Measurements from ENCODE around the gene PAK1.

GRCh38 chr11:77446911-77447629 lies 26.8 kb downstream of the PAK1 start:
- TF ChIP-seq, protein P1, sequence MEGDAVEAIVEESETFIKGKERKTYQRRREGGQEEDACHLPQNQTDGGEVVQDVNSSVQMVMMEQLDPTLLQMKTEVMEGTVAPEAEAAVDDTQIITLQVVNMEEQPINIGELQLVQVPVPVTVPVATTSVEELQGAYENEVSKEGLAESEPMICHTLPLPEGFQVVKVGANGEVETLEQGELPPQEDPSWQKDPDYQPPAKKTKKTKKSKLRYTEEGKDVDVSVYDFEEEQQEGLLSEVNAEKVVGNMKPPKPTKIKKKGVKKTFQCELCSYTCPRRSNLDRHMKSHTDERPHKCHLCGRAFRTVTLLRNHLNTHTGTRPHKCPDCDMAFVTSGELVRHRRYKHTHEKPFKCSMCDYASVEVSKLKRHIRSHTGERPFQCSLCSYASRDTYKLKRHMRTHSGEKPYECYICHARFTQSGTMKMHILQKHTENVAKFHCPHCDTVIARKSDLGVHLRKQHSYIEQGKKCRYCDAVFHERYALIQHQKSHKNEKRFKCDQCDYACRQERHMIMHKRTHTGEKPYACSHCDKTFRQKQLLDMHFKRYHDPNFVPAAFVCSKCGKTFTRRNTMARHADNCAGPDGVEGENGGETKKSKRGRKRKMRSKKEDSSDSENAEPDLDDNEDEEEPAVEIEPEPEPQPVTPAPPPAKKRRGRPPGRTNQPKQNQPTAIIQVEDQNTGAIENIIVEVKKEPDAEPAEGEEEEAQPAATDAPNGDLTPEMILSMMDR (IDR thresholded peaks at IDR 0.05): no peak
- no peak for TF ChIP-seq POLR2A (IDR thresholded peaks at IDR 0.05)
